ENCODE results near the gene NTMT2. TPM values are rescaled to one million over a fixed set of nuclear protein-coding genes. Genes with fewer than 3 reads are reported as not detected.

Gene NTMT2
- total RNA-seq, 1 experiment from 2014 or later = 0.15 TPM

GRCh38 chr1:170203693-170204092, 57.9 kb downstream of the NTMT2 start:
- DNase-seq (ENCODE audit: extremely low read depth, low read depth) = no peak

DNA sequence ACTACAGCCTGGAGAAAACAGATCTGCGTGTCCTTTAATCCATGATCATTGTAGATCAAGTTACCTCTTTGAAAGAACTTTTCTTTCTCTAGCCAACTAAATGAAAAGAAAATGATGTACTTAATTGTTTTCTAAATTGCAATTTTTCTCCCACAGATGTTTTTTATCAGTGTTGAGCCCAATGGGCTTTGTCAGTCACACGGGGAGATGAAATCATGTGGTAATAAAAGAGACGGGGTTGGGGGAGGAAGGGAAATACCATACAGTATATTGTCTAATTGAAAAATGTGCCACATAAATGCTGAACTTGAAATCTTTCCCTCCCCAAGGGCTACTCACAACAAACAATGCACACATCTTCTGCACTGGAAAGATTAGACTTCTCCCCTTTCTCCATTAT, 58.4 kb downstream of the NTMT2 start:
- no peak for DNase-seq (ENCODE audit: extremely low read depth, low read depth)

GRCh38 chr1:170205301-170205700, 59.5 kb downstream of the NTMT2 start:
- DNase-seq (ENCODE audit: extremely low read depth, low read depth) = no peak

GRCh38 chr1:170209125-170209524, 63.4 kb downstream of the NTMT2 start:
- DNase-seq (ENCODE audit: extremely low read depth, low read depth) = no peak

GRCh38 chr1:170210142-170210541, 64.4 kb downstream of the NTMT2 start:
- no peak for DNase-seq (ENCODE audit: extremely low read depth, low read depth)

GRCh38 chr1:170213596-170213995, 67.8 kb downstream of the NTMT2 start:
- DNase-seq (ENCODE audit: extremely low read depth, low read depth) = no peak

DNA sequence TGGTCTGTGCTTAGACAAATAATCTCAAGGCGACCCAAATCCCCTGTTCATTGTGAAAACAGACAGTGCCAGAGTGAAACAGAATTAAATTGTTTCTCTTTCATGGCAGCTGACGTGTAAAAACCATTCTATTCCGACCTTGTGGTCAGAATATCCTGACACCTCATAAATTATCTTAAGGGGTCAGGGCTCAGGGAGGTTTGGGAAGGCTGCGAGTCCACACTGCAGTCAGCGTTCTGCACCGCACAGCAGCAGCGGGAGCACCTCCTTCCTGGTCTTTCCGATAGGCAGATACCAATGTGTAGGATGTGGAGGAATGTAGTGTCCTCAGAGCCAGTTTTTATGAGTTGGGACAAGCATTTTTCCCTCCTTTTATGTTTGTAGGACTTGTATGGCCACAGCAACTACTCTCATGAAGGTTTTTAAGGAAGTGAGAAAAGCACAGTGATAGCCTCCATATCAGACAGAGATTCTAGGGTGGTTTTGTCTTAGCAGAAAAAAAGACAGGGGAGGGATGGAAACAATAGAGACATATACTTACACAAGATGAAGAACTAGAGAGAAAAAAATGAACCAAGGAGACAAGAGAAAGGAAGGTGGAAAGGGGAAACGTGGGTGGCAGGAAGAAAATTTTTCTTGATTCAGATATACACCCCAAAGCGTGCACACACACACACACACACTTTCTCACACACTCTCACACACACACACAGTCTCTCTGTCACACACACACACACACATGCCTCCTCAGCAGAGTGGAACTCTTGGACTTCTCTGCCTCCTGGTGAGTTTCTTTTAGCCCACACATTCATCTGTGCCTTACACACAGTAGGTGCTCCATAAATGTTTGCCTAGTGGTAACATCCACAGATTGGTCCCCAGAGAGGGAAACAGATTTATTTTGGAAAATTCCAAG, 68.6 kb downstream of the NTMT2 start:
- DNase-seq (ENCODE audit: extremely low read depth, low read depth) = no peak

GRCh38 chr1:170215072-170215885, 69.5 kb downstream of the NTMT2 start:
- no peak for DNase-seq (ENCODE audit: extremely low read depth, low read depth)

GRCh38 chr1:170217517-170218256, 71.9 kb downstream of the NTMT2 start:
- no peak for DNase-seq (ENCODE audit: extremely low read depth, low read depth)

- DNase-seq (ENCODE audit: extremely low read depth, low read depth) = no peak
Observed at GRCh38 chr1:170218257-170218650, 72.5 kb downstream of the NTMT2 start.

Small RNAs within 50 kb of the gene (small RNA-seq; reads per million reads assigned to genes)
- gene MIR3119-2 = 0 reads per million in 2 experiments

Other genes with a start within 250 kb of the NTMT2 start
- 22.9 and 25.1 TPM in 2 replicates for gene KIFAP3, start 71.3 kb upstream of the NTMT2 start, total RNA-seq (2014; rRNA removed; shearing (Covaris generic))